ENCODE data around the gene KCNJ8.

DNA sequence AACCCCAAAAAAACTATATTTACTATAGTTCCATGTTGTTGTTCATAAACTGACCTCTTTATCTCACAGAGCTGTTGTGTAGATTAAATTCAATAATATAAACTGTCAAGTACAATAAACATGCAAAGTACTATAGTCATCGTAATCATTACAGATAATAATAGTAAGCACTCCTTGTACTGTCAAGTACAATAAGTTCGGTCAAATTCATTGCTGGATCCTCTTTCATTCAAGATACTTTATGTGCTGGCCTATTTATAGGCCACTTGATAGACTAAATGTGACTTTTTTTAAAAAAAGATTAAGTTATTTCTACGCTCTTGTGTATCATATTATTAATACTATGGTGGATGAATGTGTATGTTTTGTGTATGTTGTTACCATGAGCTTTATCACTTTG is 39.2 kb upstream of the KCNJ8 start:
- TF ChIP-seq, protein P1, sequence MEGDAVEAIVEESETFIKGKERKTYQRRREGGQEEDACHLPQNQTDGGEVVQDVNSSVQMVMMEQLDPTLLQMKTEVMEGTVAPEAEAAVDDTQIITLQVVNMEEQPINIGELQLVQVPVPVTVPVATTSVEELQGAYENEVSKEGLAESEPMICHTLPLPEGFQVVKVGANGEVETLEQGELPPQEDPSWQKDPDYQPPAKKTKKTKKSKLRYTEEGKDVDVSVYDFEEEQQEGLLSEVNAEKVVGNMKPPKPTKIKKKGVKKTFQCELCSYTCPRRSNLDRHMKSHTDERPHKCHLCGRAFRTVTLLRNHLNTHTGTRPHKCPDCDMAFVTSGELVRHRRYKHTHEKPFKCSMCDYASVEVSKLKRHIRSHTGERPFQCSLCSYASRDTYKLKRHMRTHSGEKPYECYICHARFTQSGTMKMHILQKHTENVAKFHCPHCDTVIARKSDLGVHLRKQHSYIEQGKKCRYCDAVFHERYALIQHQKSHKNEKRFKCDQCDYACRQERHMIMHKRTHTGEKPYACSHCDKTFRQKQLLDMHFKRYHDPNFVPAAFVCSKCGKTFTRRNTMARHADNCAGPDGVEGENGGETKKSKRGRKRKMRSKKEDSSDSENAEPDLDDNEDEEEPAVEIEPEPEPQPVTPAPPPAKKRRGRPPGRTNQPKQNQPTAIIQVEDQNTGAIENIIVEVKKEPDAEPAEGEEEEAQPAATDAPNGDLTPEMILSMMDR (conservative IDR thresholded peaks at IDR 0.05 in 1 of 2, IDR thresholded peaks at IDR 0.05 in 1 of 2; ENCODE audit: extremely low read depth in 1 of 2, insufficient read depth in 1 of 2, low read depth in 1 of 2, low read length in 2 of 2) = no peak
- no peak for TF ChIP-seq EZH2 (IDR thresholded peaks at IDR 0.05; ENCODE audit: borderline replicate concordance, low read length)
